Activated CD4-positive, alpha-beta T cell treated with anti-CD3 and anti-CD28 coated beads, Interleukin-2, amount 50 U/mL, for 24 hours (primary cell): ENCODE measurements around the gene EPHB4.
"Not testable (repeated sequence)": the region's sequence is repeated elsewhere in the genome, so short reads cannot be mapped to it uniquely, and the experiment has no call there.

Experiments
- DNase-seq, 2 donors: peaks; one replicate each; pipeline ENCODE4 v3.0.0-alpha.2; 2020; ENCODE audit warnings: low read depth in 1 of 2, low spot score in 1 of 2

The EPHB4 gene

DNA sequence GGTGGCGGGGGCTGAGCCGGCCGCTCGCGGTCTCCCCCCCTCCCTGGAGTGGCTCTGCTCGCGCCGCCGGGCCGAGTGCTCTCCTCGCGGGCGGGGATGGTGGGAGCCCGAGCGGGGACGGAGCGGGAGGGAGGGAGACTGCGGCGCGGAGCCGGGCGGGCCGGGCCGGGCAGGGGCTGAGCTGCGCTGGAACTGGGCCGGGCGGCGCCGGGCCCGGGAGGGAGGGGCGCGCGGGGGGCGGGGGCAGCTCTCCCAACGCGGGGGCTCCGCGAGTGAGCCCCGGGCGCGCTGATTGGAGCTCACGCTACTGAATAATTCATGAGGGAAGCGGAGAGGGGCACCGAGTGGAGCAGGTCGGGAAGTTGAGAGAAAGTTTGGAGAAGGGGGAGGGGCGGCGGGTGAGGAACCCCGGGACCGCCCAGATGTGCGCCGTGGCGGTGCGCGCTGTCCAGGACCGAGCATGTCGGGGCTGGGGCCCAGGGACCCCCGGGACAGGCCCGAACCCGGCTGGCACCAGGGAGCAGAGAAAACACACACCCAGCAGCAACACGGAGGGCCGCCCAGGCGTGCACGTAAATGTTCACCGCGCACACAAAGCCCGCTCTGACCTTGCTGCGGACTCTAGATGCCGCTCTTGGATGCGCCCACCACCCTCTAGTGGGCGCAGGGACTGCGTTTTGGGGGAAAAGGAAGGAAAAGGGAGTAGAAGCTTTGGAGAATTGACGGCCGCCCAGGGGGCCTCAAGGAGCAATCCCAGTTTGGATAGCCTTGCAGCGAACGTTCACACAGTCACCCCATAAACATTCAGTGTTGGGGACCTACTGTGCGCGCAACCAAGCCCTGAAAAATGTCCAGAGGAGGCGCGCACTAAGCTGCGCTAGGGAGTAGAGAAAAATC, at the start of gene EPHB4:
Gene EPHB4 (minus strand): TSS at position 194 of the 897 bp plus-strand sequence. CDS start 493 bp downstream, outside the sequence.
- no peak for DNase-seq

DNA sequence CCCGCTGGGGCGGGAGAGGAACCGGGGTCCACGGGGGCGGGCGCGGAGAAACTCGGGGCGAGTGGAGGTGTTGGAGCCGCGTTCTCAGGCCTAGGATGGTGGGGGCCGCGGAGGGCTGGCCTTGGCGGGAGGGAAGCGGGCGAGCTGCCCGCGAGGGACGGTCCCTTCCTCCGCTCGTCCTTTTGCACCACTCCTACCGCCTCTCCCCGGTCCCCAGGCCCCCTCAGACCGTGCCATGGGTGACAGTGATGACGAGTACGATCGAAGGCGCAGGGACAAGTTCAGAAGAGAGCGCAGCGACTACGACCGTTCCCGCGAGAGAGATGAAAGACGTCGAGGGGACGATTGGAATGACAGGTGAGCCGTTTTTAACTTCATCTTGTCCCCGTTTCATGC, 48.0 kb upstream of the EPHB4 start:
- no peak for DNase-seq

DNA sequence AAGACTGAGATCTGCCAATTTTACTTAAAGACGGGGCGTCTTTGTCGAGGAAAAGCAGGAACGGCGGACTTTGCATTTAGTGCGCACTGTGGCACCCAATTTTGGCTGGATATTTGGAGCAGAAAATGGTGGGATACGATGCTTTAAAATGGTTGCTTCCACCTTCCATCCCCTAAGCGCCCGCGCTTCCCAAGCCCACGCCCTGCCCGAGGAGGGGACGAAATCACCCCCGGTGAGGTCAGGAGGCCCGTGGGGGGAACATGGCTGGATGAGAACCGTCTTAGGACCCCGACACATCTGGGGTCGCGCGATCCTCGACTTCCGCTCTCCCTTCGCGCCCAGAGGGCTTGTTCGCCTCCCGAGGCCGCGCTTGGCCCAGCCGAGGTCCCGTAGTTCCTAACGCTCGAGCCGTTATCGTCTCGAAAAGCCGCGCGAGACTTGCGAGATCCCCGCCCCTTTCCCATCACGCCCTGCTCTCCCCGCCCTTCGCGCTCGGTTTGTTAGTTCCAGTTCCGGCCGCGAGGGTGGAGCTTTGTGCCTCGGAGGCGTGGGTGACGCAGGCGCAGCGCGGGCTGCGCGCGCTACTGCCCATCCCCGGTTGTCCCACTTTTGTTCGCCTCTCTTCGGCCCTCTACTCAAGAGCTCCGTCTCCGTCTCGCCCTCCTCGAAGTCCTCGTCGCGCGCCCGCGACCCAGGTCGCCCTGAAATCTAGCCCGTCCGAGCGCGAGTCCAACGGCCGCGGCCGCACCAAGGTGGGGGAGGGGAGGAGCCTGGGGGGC, 47.4 kb upstream of the EPHB4 start, which contains the start of gene SRRT:
Gene SRRT (plus strand): TSS at position 527 of the 779 bp plus-strand sequence. CDS start 488 bp downstream, outside the sequence.
- peak; percentile 94 to 98 for DNase-seq

DNA sequence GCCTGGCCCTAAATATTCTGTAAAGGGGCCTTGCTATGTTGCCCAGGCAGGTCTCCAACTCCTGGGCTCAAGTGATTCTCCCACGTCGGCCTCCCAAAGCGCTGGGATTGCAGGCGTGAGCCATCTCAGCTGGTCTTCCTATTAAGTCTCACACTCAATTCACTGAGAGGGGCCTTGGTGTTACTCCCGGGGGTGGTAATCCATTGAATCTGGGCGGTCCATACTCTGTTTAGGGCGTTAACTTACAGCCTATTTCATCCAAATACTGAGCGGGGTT, 46.9 kb upstream of the EPHB4 start:
- no peak for DNase-seq

DNA sequence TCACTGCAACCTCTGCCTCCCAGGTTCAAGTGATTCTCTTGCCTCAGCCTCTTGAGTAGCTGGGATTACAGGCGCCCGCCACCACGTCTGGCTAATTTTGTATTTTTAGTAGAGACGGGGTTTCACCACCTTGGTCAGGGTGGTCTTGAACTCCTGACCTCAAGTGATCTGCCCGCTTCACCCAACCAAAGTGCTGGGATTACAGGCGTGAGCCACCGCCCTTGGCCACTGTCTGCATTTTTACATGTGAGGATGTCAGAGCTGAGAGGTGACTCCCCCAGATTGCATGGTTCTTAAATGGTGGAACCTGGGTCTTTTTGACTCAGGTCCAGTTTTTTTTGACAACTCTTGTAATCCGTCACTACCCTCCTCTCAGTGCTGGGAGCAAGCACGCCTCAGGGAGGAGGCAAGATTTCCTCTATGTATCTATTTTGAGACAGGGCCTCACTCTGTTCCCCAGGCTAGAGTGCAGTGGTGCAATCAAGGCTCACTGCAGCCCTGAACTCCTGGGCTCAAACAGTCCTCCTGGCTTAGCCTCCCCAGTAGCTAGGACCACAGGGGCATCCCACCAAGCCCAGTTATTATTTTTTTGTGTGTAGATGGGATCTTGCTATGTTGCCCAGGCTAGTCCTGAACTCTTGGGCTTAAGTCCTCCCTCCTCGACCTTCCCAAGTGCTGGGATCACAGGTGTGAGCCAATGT, 46.4 kb upstream of the EPHB4 start:
- no peak for DNase-seq

DNA sequence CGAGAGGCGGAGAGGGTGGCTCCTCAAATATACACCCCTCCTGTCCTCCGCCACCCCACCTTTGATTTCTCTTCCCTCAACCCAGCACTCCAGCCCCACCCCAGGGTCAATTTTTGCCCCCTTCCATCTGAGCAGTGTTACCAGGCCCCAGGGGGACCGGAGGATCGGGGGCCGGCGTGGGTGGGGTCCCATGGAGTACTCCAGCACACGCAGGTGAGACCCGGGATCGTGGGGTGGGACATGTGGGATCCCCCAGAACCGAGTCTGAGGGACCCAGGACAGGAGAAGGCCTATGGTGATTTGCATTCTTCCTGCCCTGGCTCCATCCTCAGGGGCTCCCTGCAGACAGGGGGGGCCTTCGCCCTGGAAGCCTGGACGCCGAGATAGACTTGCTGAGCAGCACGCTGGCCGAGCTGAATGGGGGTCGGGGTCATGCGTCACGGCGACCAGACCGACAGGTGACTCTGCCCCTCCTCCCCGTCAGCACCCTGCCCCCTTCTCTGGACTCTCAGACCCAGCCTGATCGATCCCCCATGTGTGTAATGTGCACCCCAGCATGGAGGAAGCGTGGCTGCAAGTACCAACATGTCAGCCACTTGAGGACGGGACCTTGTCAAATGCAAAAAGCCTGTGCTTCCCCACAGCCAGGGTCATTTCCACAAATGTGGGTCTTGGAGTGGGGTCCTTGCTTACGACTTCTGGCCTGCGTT, 40.6 kb upstream of the EPHB4 start:
- DNase-seq = no peak

DNA sequence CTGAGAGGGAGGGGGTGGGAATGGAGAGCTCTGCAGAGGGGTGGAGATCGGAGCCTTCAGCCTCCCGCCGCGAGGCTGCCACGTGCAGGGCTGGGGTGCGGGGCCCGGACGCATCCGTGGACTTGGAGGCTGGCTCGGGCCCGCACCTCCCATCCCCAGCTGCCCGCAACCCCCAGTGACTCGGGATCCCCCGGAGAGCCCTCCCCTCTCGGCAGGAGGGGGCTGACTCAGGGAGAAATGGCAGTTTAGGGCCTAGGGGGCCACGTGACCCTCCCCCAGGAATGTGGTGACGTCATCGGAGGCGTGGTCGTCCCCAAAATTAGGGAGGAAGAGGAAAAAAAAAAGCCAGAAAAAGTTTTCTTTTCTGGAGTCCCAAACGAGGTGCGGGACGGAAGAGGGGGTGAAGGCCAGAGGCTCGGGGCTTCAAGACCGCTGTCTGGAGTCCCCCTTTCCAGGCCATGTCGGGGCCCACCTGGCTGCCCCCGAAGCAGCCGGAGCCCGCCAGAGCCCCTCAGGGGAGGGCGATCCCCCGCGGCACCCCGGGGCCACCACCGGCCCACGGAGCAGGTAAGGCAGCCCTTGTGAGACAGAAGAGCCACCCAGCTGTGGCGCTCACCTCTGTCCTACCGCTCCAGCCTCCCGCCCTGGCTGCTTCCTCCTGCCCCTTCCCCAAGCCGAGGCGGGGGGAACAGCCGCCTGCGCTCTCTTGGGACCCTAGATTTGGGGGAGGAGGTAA, 39.9 kb upstream of the EPHB4 start, which contains the start of gene TRIP6:
Gene TRIP6 (plus strand): TSS at position 348 of the 736 bp plus-strand sequence. CDS start 111 bp downstream, at position 459.
- DNase-seq = peak; percentile 44 to 68

DNA sequence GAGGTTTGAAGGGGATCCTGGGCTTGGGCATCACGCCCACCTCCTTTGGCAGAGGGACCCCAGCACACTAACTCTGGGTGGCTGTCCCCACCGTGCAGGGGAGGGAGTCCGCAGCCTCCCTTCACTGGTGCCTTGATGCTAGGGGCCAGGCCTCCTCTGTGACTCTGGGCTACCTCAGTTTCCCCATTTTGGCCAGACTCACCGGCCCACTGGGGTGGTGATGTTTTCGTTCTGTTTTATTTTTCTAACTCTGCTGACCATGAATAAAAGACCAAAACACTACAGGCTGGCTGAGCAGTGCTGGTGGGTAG, 39.4 kb upstream of the EPHB4 start:
- no peak for DNase-seq

DNA sequence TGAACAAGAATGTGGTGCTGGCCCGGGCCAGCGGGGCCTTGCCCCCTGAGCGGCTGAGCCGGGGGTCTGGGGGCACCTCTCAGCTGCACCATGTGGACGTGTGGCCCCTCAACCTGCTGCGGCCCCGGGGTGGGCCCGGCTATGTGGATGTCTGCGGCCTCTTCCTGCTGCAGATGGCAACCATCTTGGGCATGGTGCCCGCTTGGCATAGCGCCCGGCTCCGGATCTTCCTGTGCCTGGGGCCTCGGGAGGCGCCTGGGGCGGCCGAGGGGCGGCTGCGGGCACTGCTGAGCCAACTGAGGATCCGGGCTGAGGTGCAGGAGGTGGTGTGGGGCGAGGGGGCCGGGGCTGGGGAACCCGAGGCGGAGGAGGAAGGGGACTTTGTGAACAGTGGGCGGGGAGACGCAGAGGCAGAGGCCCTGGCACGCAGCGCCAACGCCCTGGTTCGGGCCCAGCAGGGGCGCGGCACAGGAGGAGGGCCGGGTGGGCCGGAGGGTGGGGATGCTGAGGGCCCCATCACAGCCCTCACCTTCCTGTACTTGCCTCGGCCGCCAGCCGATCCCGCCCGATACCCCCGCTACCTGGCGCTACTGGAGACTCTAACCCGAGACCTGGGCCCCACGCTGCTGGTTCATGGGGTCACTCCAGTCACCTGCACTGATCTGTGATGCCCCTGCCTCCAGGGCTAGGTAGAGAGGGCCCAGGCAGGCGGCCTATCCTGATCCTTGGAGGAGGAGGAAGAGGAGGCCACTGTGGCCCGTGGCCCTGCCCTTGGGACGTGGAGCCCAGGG, 38.8 kb upstream of the EPHB4 start:
- DNase-seq = no peak

DNA sequence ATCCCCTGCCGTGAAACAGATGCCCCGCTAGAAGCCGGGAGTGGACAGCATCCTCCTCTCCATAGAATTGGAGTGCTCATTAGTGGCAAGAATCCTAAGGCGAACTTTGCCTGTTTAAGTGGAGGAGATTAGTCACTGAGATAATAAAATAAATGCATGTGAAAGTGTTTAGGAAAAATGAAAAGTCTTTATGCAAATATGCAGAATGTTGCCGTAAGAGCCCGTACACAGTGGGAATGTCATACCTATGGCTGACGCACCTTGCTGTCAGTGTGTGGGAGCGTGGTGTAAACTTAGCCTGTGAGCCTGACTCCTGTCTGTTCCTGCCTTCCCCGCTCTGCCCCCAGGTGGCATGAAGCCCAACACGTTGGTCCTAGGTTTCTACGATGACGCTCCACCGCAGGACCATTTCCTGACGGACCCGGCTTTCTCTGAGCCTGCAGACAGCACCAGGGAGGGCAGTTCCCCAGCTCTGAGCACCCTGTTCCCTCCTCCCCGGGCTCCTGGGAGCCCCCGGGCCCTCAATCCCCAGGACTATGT, 38.1 kb upstream of the EPHB4 start:
- DNase-seq = no peak

DNA sequence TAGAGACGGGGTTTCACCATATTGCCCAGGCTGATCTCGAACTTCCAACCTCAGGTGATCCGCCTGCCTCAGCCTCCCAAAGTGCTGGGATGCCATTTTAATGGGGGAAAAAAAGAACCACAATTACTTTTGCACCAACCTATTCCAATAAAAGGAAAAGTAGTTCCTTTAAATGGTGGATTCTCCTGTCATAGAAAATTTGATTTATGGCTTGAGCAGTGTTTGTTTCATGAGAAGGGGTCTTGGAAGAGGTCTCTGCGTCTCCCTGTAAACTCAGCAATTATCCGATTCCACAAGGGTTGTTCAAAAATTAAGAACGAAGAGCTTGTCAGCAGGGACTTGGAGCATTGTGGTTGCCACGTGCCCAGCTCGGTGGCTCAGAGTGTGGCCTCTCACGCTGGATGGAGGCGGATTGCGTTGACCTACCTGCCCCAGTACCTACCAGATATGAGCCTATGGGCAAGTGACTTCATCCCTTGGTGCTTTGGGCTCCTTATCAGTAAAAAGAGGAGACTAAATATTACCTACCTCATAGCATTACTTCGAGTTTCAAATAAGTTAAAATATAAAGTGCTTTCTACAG, 37.0 kb upstream of the EPHB4 start:
- DNase-seq = no peak

DNA sequence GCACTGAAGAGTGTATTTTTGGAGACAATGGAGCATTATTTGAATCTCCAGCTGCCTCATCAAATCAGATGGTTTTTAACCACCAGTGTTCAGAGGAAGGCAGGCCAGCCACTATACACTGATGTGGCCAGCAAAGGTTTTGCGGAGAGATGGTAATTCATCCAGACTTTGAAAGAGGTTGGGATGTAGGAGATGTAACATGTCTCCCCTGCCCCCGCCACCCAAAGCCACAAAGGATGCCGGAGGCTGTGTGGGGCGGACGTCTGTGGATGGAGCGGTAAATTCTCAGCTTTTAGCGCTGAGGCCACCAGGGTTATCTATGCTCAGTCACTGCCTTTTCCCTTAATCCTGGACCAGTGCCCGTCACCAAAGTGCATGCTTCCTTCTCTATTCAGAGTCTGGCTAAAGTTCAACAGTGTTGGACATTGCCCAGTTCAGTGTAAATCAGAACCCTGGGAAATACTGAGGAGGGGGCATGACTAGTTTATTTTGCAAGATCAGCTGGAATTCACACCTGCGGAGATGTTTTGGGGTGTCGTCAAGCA, 36.2 kb upstream of the EPHB4 start:
- DNase-seq = no peak

DNA sequence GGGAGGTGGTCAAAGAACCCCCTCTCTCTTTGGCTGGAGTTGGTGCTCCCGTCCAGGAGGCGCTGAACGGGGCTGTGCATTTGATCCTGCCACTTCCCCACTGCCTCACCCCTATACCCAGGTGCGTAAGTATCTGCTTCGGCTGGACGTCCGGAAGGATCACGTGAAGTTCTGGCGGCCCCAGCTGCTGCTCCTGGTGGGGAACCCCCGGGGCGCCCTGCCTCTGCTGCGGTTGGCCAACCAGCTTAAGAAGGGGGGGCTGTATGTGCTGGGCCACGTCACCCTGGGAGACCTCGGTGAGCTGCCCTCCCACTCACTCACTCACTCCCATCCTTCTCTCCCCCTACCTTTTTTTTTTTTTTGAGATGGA, 34.3 kb upstream of the EPHB4 start:
- no peak for DNase-seq

DNA sequence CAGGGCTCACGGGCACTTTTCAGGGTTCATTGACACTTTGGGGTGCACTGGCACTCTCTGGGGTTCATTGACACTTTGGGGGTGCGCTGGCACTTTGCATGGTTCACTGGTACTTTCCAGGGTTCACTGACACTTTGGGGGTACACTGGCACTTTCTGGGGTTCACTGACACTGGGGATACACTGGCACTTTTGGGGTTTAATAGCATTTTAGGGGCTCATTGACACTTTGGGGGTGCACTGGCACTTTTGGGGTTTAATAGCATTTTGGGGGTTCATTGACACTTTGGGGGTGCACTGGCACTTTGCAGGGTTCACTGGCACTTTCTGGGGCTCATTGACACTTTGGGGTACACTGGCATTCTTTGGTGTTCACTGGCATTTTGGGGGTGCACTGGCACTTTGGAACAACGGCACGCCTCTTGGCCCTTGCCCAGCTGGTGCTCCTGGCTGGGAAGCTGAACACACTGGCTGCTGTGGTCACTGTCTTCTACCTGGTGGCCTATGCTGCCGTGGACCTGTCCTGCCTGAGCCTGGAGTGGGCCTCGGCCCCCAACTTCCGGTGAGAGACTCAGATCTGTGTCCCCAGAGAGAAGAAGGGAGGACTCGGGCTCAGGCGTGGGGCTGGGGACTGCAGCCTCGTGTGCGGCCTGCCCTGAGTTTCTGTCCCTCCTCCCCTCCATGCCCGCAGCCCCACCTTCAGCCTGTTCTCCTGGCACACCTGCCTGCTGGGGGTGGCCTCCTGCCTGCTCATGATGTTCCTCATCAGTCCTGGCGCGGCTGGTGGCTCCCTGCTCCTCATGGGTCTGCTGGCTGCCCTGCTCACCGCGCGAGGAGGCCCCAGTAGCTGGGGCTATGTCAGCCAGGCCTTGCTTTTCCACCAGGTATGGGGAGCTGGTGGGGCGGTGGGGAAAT, 33.6 kb upstream of the EPHB4 start:
- DNase-seq = no peak

DNA sequence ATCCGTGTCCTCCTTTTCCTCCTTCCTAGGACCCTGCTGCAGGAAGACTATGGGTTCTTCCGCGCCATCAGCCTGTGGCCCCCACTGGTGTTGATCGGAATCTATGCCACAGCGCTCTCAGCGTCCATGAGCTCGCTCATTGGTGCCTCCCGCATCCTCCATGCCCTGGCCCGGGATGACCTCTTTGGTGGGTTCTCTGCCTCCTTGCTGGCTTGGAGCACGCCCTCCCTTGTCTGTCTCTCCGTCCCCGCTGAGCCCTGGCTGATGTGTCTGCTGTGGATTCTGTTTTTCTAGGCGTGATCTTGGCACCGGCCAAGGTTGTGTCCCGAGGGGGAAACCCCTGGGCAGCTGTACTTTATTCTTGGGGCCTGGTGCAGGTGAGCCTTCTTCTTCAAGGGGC, 32.5 kb upstream of the EPHB4 start:
- DNase-seq = no peak

DNA sequence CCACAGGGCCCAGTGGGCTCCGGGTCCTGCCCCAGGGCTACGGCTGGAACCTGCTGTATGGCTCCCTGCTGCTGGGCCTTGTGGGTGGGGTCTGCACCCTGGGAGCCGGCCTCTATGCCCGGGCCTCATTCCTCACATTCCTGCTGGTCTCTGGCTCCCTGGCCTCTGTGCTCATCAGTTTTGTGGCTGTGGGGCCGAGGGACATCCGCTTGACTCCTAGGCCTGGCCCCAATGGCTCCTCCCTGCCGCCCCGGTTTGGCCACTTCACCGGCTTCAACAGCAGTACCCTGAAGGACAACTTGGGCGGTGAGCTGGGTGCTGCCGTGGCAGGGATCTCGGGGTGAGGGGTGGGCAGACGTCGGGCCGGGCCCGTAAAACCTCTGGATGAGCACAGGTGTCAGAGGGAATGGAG, 29.6 kb upstream of the EPHB4 start:
- DNase-seq = no peak

DNA sequence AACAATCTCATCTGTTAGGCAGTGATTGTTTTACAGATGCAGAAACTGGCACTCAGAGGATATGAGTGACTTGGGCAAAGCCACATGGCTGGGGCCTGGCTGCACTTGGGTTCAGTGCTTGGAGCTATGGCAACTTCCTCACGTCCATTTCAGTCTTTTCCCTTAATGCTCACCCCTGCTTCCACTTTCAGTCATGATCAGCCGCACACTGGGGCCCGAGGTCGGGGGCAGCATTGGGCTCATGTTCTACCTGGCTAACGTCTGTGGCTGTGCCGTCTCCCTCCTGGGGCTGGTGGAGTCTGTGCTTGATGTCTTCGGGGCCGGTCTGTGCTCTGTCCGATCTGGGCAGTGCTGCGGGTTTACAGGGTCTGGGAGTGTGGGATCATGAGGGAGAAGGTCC, 28.2 kb upstream of the EPHB4 start:
- no peak for DNase-seq

DNA sequence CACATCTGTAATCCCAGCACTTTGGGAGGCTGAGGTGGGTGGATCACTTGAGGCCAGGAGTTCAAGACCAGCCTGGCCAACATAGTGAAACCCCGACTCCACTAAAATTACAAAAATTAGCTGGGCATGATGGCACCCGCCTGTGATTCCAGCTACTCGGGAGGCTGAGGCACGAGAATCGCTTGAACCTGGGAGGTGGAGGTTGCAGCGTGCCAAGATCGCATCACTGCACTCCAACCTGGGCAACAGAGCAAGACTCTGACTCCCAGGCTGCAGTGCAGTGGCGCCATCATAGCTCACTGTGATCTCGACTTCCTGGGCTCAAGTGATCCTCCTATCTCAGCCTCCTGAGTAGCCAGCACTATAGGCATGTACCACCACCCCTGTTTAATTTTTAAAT, 27.6 kb upstream of the EPHB4 start:
- DNase-seq = not testable (repeated sequence)
